HepG2 (cell line): ENCODE measurements around the gene KRTCAP2. TPM values are rescaled to one million over a fixed set of nuclear protein-coding genes. Genes with fewer than 3 reads are reported as not detected.

Source experiments
- CCDC6 ChIP-seq: sonication (generic); formaldehyde crosslinking; IDR thresholded peaks from 2 replicates; pipeline ENCODE4 v1.8.1; 2022; ENCODE audit warnings: mild to moderate bottlenecking, missing genetic modification reagents, moderate library complexity
- FLYWCH1 ChIP-seq: sonication (generic); formaldehyde crosslinking; IDR thresholded peaks from 2 replicates; pipeline ENCODE4 v1.8.1; 2023; ENCODE audit warnings: mild to moderate bottlenecking, missing genetic modification reagents
- HDAC2 ChIP-seq: sonication (generic); formaldehyde crosslinking; IDR thresholded peaks from 2 replicates; pipeline ENCODE4 v1.4.0; 2020; ENCODE audit warnings: missing genetic modification reagents
- KDM5B ChIP-seq: sonication (generic); formaldehyde crosslinking; IDR thresholded peaks from 2 replicates; pipeline ENCODE4 v1.4.0; 2020; ENCODE audit warnings: missing genetic modification reagents, mild to moderate bottlenecking, borderline replicate concordance
- KLF16 ChIP-seq, 2 experiments: sonication (generic) in 1 of 2; formaldehyde crosslinking in 1 of 2; IDR thresholded peaks; 2 replicates each; pipeline versions ENCODE4 v1.6.1 to v1.8.0; 2016 to 2023; ENCODE audit warnings: missing genetic modification reagents in 2 of 2, missing compliant biosample characterization in 1 of 2
- NONO ChIP-seq, 2 experiments: fragments of 450-650 bp in 1 of 2; sonication (generic) in 1 of 2; formaldehyde crosslinking in 1 of 2; IDR thresholded peaks in 1 of 2; conservative IDR thresholded peaks in 1 of 2; 2 replicates each; pipeline versions ENCODE4 v1.6.1 to v1.8.0; 2017 to 2022; ENCODE audit warnings: mild to moderate bottlenecking in 1 of 2, missing genetic modification reagents in 1 of 2, moderate library complexity in 1 of 2
- PAF1 ChIP-seq: IDR thresholded peaks from 2 replicates; pipeline ENCODE4 v1.6.1; 2016; ENCODE audit warnings: missing genetic modification reagents, missing compliant biosample characterization
- RFX3 ChIP-seq: IDR thresholded peaks from 2 replicates; pipeline ENCODE4 v1.6.1; 2016; ENCODE audit warnings: missing biosample characterization, missing genetic modification reagents
- SAP130 ChIP-seq: IDR thresholded peaks from 2 replicates; pipeline ENCODE4 v1.6.1; 2016; ENCODE audit warnings: low read depth
- TAF15 ChIP-seq: fragments of 200-400 bp; formaldehyde crosslinking; IDR thresholded peaks from one replicate; pipeline ENCODE4 v1.6.1; 2018; ENCODE audit warnings: mild to moderate bottlenecking, low read depth, low read length; ENCODE audit not compliant: poor library complexity, severe bottlenecking
- TFE3 ChIP-seq: IDR thresholded peaks from 2 replicates; pipeline ENCODE4 v1.6.1; 2016
- ZBTB38 ChIP-seq: sonication (generic); formaldehyde crosslinking; IDR thresholded peaks from 2 replicates; pipeline ENCODE4 v1.5.1; 2020; ENCODE audit warnings: mild to moderate bottlenecking, missing genetic modification reagents
- ZNF17 ChIP-seq: sonication (generic); formaldehyde crosslinking; IDR thresholded peaks from 2 replicates; pipeline ENCODE4 v1.5.0; 2020; ENCODE audit warnings: mild to moderate bottlenecking, missing genetic modification reagents
- ZNF264 ChIP-seq: sonication (generic); formaldehyde crosslinking; IDR thresholded peaks from 2 replicates; pipeline ENCODE4 v1.4.0; 2020; ENCODE audit warnings: missing genetic modification reagents
- ZNF543 ChIP-seq: sonication (generic); formaldehyde crosslinking; IDR thresholded peaks from 2 replicates; pipeline ENCODE4 v1.4.0; 2020; ENCODE audit warnings: mild to moderate bottlenecking, missing genetic modification reagents
- ZNF563 ChIP-seq: sonication (generic); formaldehyde crosslinking; IDR thresholded peaks from 2 replicates; pipeline ENCODE4 v1.8.0; 2022; ENCODE audit warnings: mild to moderate bottlenecking, moderate library complexity, missing genetic modification reagents
- ZNF674 ChIP-seq: sonication (generic); formaldehyde crosslinking; IDR thresholded peaks from 2 replicates; pipeline ENCODE4 v1.5.0; 2020; ENCODE audit warnings: low read depth, mild to moderate bottlenecking, missing genetic modification reagents
- ZNF878 ChIP-seq: sonication (generic); formaldehyde crosslinking; IDR thresholded peaks from 2 replicates; pipeline ENCODE4 v1.8.1; 2023; ENCODE audit warnings: mild to moderate bottlenecking, missing genetic modification reagents, moderate library complexity
- ZZZ3 ChIP-seq: sonication (generic); formaldehyde crosslinking; IDR thresholded peaks from 2 replicates; pipeline ENCODE4 v1.4.0; 2020; ENCODE audit warnings: missing genetic modification reagents, mild to moderate bottlenecking, borderline replicate concordance
- polyA plus RNA-seq, 8 experiments: library from polyadenylated mRNA; depleted of rRNA in 3 of 8; stranded (reverse) in 7 of 8; unstranded in 1 of 8; fragments of >200 nt; fragmentation: Illumina TruSeq in 4 of 8; extraction: Trizol in 4 of 8; gene quantifications; 2 replicates each; pipeline versions ENCODE4 v1.2.1 to v1.2.3, GENCODE V29; 2011 to 2016; ENCODE audit warnings: low read depth in 4 of 8, missing spikeins in 1 of 8, mixed read lengths in 1 of 8; ENCODE audit not compliant: insufficient read depth in 1 of 8
- total RNA-seq, 5 experiments: library from RNA; depleted of rRNA; stranded (reverse); fragments of >200 nt; fragmentation: Illumina TruSeq; extraction: Trizol; gene quantifications; 2 replicates each; pipeline ENCODE4 v1.2.3, GENCODE V29; 2016; ENCODE audit warnings: low read depth in 1 of 5
- TF ChIP-seq, protein P1 (sequence below): IDR thresholded peaks from 2 replicates; pipeline ENCODE4 v1.6.1; 2016; ENCODE audit warnings: low read depth, missing genetic modification reagents, missing compliant biosample characterization
- TF ChIP-seq, protein P2 (sequence below): sonication (generic); formaldehyde crosslinking; IDR thresholded peaks from 2 replicates; pipeline ENCODE4 v1.5.0; 2020; ENCODE audit warnings: mild to moderate bottlenecking, missing genetic modification reagents, borderline replicate concordance

KRTCAP2 gene
- total and polyA plus RNA-seq, 2 of the 13 experiments (the other 11 are each of a cell fraction or from before 2014, with no cell fraction given): 77.3 to 79.4 TPM

DNA sequence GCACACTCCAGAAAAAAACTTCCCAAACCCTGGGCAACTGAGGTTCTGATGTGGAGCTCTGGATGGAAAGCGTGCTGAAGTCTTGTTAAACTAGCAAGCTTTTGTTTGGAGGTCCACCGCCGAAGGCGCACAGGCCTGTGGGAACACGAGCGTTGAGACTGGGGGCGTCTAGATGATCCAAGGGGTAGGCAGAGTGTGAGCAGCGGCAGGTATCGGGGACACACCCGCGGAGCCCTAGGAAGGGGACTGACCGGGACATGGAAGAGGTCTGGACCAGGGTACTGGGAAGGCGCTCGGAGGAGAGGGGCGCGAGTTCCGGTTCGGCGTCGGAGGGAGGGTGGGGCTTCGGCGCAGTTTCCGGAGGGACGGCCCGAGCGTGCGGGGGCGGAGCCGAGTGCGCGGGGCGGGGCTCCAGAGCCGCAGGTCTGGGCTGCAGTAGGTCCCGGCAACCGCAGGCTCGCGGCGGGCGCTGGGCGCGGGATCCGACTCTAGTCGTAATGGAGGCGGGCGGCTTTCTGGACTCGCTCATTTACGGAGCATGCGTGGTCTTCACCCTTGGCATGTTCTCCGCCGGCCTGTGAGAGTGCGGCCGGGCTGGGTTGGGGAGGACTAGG, 37.6 kb downstream of the KRTCAP2 start, which contains the start of gene SLC50A1 (continued):
- TF ChIP-seq, protein P1, sequence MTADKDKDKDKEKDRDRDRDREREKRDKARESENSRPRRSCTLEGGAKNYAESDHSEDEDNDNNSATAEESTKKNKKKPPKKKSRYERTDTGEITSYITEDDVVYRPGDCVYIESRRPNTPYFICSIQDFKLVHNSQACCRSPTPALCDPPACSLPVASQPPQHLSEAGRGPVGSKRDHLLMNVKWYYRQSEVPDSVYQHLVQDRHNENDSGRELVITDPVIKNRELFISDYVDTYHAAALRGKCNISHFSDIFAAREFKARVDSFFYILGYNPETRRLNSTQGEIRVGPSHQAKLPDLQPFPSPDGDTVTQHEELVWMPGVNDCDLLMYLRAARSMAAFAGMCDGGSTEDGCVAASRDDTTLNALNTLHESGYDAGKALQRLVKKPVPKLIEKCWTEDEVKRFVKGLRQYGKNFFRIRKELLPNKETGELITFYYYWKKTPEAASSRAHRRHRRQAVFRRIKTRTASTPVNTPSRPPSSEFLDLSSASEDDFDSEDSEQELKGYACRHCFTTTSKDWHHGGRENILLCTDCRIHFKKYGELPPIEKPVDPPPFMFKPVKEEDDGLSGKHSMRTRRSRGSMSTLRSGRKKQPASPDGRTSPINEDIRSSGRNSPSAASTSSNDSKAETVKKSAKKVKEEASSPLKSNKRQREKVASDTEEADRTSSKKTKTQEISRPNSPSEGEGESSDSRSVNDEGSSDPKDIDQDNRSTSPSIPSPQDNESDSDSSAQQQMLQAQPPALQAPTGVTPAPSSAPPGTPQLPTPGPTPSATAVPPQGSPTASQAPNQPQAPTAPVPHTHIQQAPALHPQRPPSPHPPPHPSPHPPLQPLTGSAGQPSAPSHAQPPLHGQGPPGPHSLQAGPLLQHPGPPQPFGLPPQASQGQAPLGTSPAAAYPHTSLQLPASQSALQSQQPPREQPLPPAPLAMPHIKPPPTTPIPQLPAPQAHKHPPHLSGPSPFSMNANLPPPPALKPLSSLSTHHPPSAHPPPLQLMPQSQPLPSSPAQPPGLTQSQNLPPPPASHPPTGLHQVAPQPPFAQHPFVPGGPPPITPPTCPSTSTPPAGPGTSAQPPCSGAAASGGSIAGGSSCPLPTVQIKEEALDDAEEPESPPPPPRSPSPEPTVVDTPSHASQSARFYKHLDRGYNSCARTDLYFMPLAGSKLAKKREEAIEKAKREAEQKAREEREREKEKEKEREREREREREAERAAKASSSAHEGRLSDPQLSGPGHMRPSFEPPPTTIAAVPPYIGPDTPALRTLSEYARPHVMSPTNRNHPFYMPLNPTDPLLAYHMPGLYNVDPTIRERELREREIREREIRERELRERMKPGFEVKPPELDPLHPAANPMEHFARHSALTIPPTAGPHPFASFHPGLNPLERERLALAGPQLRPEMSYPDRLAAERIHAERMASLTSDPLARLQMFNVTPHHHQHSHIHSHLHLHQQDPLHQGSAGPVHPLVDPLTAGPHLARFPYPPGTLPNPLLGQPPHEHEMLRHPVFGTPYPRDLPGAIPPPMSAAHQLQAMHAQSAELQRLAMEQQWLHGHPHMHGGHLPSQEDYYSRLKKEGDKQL (CRISPR knock-in tag): 0 out of 2 replicates have a peak, but pooled peaks have one; percentile 23
- TF ChIP-seq ZNF674 (CRISPR knock-in tag): no peak
- peak; percentile 71; the same call in 1 of the 2 replicates for TF ChIP-seq ZNF563
- no peak for TF ChIP-seq ZZZ3 (CRISPR knock-in tag)
- no peak for TF ChIP-seq KDM5B (CRISPR knock-in tag)
- peak; percentile 99 for TF ChIP-seq TAF15
- TF ChIP-seq FLYWCH1 (CRISPR knock-in tag): no peak
- 0 out of 2 replicates have a peak, but pooled peaks have one; percentile 15 for TF ChIP-seq CCDC6 (CRISPR knock-in tag)
- TF ChIP-seq, protein P2, sequence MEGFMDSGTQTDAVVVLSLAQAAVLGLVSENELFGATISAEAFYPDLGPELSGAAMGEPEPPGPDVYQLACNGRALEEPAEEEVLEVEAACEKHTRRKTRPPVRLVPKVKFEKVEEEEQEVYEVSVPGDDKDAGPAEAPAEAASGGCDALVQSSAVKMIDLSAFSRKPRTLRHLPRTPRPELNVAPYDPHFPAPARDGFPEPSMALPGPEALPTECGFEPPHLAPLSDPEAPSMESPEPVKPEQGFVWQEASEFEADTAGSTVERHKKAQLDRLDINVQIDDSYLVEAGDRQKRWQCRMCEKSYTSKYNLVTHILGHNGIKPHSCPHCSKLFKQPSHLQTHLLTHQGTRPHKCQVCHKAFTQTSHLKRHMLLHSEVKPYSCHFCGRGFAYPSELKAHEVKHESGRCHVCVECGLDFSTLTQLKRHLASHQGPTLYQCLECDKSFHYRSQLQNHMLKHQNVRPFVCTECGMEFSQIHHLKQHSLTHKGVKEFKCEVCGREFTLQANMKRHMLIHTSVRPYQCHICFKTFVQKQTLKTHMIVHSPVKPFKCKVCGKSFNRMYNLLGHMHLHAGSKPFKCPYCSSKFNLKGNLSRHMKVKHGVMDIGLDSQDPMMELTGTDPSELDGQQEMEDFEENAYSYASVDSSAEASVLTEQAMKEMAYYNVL (CRISPR knock-in tag): peak; percentile 76; the same call in 1 of the 2 replicates
- TF ChIP-seq ZBTB38 (CRISPR knock-in tag): no peak
- peak; percentile 71; the same call in 1 of the 2 replicates for TF ChIP-seq ZNF543
- no peak for TF ChIP-seq NONO (IDR thresholded peaks at IDR 0.05)
- TF ChIP-seq NONO (CRISPR knock-in tag; conservative IDR thresholded peaks at IDR 0.05): peak; percentile 83; the same call in 1 of the 2 replicates
- TF ChIP-seq ZNF878 (CRISPR knock-in tag): peak; percentile 65
- TF ChIP-seq KLF16 (CRISPR knock-in tag; IDR thresholded peaks at IDR 0.05): peak in 1 of 2 experiments; percentile 65; a peak in 1 of 4 replicates
- no peak; the same call in 1 of the 2 replicates for TF ChIP-seq TFE3 (CRISPR knock-in tag)
- no peak for TF ChIP-seq RFX3 (CRISPR knock-in tag)
- TF ChIP-seq ZNF264 (CRISPR knock-in tag): peak; percentile 62; the same call in 1 of the 2 replicates
- TF ChIP-seq ZNF17 (CRISPR knock-in tag): no peak
- peak; percentile 83; the same call in 1 of the 2 replicates for TF ChIP-seq PAF1 (CRISPR knock-in tag)
- TF ChIP-seq SAP130 (CRISPR knock-in tag): peak; percentile 59
- TF ChIP-seq HDAC2 (CRISPR knock-in tag): no peak
